ENCODE measurements around the gene ERVFRD-1.
A peak's percentile ranks its signal among the peaks of the same experiment; 100 is the strongest.

Gene ERVFRD-1, protein sequence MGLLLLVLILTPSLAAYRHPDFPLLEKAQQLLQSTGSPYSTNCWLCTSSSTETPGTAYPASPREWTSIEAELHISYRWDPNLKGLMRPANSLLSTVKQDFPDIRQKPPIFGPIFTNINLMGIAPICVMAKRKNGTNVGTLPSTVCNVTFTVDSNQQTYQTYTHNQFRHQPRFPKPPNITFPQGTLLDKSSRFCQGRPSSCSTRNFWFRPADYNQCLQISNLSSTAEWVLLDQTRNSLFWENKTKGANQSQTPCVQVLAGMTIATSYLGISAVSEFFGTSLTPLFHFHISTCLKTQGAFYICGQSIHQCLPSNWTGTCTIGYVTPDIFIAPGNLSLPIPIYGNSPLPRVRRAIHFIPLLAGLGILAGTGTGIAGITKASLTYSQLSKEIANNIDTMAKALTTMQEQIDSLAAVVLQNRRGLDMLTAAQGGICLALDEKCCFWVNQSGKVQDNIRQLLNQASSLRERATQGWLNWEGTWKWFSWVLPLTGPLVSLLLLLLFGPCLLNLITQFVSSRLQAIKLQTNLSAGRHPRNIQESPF

DNA sequence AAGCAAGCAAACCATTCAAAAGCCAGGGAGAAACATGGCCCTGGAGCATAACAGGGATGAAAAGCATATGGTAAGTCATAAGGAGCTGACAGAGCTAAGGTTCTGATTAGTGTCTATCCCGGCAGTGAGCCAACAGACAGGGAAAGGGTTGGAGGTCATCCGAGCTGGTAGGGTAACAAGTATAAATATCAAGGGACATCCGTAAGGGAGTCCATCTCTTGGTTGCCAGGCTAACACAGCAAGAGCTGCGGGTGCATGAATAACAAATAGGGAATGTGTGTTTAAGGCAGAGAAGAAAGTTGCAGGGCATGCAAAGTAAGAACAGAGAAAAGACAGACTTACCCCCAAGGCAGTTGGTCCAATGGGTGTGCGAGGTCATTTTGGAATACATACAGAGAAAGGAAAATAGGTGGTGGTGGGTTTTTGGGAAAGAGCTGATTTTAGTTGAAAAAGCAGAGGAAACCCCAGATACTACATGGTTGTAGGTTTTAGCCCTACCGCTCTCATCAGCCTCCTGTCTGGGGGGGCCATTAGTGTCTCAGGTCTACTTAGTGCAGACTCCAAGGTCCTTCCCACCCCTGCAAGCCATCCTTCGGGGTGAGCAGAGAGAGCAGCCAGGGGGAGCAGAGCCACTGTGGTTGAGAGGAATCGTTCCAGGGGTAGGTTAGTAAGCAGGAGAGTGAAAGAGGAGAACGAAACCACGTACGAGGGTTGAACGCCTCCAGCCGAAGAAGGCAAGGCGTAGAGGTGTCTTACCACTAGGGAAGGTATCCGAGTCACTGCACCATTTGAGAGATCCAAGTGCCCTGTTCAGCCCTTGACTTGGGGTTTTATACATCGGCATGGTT, at the start of gene ERVFRD-1:
Gene ERVFRD-1, minus strand, starts transcription at position 805 of the 848 bp plus-strand sequence. CDS start 6,415 bp downstream, outside the sequence.
- Histone ChIP-seq H3K36me3 (ENCODE audit: control insufficient read depth in 2 of 2, insufficient read depth in 1 of 2, low read length in 2 of 2) (no peaks in the 10 kb centered on the region; a peak in 1 of 3 replicates), H3K27ac (ENCODE audit: extremely low read depth, low read depth, low read length) (no peak within 1 kb of the TSS), H3K4me1 (ENCODE audit: control insufficient read depth, insufficient read depth, low read length) (peaks cover 2% of the 10 kb centered on the region; the same call in 1 of the 2 replicates), H3K9me3 (ENCODE audit: control insufficient read depth, insufficient read depth, low read depth, low read length) (no peaks in the 10 kb centered on the region), H3K4me3 (ENCODE audit: low read depth, low read length) (no peak within 1 kb of the TSS)
- POLR2A ChIA-PET = no interaction called here
- CTCF ChIA-PET = interaction anchor here (0.6 to 0.7 kb wide), 3 partner anchors 23 to 832 kb away, joined by 3 to 5 read pairs (median 3); no protein-coding TSS in a partner anchor
- TF ChIP-seq ZNF48 (tag by site-specific recombination; IDR thresholded peaks at IDR 0.05) = no peak

DNA sequence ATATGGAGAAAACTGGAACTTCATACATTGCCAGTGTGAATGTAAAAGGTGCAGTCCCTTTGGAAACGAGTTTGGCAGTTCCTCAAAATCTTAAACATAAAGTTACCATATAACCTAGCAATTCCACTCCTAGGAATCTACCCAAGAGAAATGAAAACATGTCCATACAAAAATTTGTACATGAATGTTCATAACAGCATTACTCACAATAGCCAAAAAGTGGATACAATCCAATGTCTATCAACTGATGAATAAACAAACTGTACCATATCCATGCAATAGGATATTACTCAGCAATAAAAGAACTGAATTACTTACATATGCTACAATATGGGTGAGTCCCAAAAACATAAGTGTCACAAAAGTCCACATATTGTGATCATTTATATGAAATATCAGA, 48.7 kb upstream of the ERVFRD-1 start:
- H3K36me3 ChIP-seq (ENCODE audit: control insufficient read depth in 2 of 2, insufficient read depth in 1 of 2, low read length in 2 of 2) = no peaks in the 10 kb centered on the region
- H3K4me3 ChIP-seq (ENCODE audit: low read depth, low read length) = no peak overlapping the region
- TF ChIP-seq ZNF776 (tag by site-specific recombination; IDR thresholded peaks at IDR 0.05; ENCODE audit: borderline replicate concordance) = no peak
- no peak for TF ChIP-seq ZNF335 (tag by site-specific recombination; conservative IDR thresholded peaks at IDR 0.05)
- TF ChIP-seq ZNF140 (tag by site-specific recombination; IDR thresholded peaks at IDR 0.05) = peak; percentile 74
- TF ChIP-seq ZNF830 (tag by site-specific recombination; IDR thresholded peaks at IDR 0.05; ENCODE audit: low read depth) = no peak
- TF ChIP-seq MEIS1 (CRISPR knock-in tag; IDR thresholded peaks at IDR 0.05; ENCODE audit: borderline replicate concordance) = no peak
- no peaks in the 10 kb centered on the region for H3K4me1 ChIP-seq (ENCODE audit: control insufficient read depth, insufficient read depth, low read length)
- no peak overlapping the region for H3K27ac ChIP-seq (ENCODE audit: extremely low read depth, low read depth, low read length)
- ChIA-PET CTCF (interaction anchor here (0.6 kb wide), 1 partner anchor 15 kb away, joined by 4 read pairs; no protein-coding TSS in a partner anchor), POLR2A (no interaction called here)
- H3K9me3 ChIP-seq (ENCODE audit: control insufficient read depth, insufficient read depth, low read depth, low read length) = no peaks in the 10 kb centered on the region; the same call in 1 of the 2 replicates

DNA sequence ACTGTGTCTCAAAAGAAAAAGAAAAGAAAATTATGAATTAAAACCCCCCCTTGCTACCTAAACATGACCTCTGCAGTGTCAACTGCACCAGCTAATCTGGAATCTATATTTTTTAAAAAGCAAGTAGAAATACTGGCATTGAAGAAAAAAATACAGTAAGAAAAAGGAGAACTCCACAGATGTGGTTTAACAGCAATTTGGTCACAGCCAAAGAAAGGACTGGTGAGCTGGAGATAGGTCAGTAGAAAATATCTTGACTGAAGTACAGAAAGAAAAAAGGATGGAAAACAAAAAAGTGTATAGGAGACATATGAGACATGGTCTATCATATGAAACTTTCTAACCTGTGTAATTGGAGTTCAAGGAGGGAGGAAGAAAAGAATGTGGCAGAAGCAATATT, 44.1 kb upstream of the ERVFRD-1 start:
- Histone ChIP-seq H3K4me3 (ENCODE audit: low read depth, low read length) (no peak overlapping the region), H3K9me3 (ENCODE audit: control insufficient read depth, insufficient read depth, low read depth, low read length) (no peaks in the 10 kb centered on the region; the same call in 1 of the 2 replicates), H3K36me3 (ENCODE audit: control insufficient read depth in 2 of 2, insufficient read depth in 1 of 2, low read length in 2 of 2) (no peaks in the 10 kb centered on the region), H3K4me1 (ENCODE audit: control insufficient read depth, insufficient read depth, low read length) (no peaks in the 10 kb centered on the region), H3K27ac (ENCODE audit: extremely low read depth, low read depth, low read length) (no peak overlapping the region)
- ChIA-PET POLR2A (no interaction called here), CTCF (interaction anchor here (0.7 to 4.5 kb wide), 5 partner anchors 9 to 420 kb away, joined by 3 to 19 read pairs (median 5); no protein-coding TSS in a partner anchor)
- TF ChIP-seq ZSCAN23 (tag by site-specific recombination; IDR thresholded peaks at IDR 0.05) (no peak), IKZF3 (tag by site-specific recombination; IDR thresholded peaks at IDR 0.05) (no peak), ZNF350 (tag by site-specific recombination; IDR thresholded peaks at IDR 0.05) (no peak), ZNF76 (tag by site-specific recombination; IDR thresholded peaks at IDR 0.05; ENCODE audit: borderline replicate concordance, low read depth) (no peak), ZNF155 (tag by site-specific recombination; IDR thresholded peaks at IDR 0.05) (no peak), SETDB1 (IDR thresholded peaks at IDR 0.05; ENCODE audit: insufficient read length, low read length) (no peak), ZBTB17 (tag by site-specific recombination; IDR thresholded peaks at IDR 0.05) (no peak), SCRT2 (tag by site-specific recombination; IDR thresholded peaks at IDR 0.05) (no peak)
- TF ChIP-seq, protein P1, sequence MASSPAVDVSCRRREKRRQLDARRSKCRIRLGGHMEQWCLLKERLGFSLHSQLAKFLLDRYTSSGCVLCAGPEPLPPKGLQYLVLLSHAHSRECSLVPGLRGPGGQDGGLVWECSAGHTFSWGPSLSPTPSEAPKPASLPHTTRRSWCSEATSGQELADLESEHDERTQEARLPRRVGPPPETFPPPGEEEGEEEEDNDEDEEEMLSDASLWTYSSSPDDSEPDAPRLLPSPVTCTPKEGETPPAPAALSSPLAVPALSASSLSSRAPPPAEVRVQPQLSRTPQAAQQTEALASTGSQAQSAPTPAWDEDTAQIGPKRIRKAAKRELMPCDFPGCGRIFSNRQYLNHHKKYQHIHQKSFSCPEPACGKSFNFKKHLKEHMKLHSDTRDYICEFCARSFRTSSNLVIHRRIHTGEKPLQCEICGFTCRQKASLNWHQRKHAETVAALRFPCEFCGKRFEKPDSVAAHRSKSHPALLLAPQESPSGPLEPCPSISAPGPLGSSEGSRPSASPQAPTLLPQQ (tag by site-specific recombination; IDR thresholded peaks at IDR 0.05) = no peak
- TF ChIP-seq, protein P2, sequence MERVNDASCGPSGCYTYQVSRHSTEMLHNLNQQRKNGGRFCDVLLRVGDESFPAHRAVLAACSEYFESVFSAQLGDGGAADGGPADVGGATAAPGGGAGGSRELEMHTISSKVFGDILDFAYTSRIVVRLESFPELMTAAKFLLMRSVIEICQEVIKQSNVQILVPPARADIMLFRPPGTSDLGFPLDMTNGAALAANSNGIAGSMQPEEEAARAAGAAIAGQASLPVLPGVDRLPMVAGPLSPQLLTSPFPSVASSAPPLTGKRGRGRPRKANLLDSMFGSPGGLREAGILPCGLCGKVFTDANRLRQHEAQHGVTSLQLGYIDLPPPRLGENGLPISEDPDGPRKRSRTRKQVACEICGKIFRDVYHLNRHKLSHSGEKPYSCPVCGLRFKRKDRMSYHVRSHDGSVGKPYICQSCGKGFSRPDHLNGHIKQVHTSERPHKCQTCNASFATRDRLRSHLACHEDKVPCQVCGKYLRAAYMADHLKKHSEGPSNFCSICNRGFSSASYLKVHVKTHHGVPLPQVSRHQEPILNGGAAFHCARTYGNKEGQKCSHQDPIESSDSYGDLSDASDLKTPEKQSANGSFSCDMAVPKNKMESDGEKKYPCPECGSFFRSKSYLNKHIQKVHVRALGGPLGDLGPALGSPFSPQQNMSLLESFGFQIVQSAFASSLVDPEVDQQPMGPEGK (tag by site-specific recombination; IDR thresholded peaks at IDR 0.05) = no peak
- TF ChIP-seq, protein P3, sequence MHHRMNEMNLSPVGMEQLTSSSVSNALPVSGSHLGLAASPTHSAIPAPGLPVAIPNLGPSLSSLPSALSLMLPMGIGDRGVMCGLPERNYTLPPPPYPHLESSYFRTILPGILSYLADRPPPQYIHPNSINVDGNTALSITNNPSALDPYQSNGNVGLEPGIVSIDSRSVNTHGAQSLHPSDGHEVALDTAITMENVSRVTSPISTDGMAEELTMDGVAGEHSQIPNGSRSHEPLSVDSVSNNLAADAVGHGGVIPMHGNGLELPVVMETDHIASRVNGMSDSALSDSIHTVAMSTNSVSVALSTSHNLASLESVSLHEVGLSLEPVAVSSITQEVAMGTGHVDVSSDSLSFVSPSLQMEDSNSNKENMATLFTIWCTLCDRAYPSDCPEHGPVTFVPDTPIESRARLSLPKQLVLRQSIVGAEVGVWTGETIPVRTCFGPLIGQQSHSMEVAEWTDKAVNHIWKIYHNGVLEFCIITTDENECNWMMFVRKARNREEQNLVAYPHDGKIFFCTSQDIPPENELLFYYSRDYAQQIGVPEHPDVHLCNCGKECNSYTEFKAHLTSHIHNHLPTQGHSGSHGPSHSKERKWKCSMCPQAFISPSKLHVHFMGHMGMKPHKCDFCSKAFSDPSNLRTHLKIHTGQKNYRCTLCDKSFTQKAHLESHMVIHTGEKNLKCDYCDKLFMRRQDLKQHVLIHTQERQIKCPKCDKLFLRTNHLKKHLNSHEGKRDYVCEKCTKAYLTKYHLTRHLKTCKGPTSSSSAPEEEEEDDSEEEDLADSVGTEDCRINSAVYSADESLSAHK (tag by site-specific recombination; IDR thresholded peaks at IDR 0.05) = no peak
- TF ChIP-seq, protein P4, sequence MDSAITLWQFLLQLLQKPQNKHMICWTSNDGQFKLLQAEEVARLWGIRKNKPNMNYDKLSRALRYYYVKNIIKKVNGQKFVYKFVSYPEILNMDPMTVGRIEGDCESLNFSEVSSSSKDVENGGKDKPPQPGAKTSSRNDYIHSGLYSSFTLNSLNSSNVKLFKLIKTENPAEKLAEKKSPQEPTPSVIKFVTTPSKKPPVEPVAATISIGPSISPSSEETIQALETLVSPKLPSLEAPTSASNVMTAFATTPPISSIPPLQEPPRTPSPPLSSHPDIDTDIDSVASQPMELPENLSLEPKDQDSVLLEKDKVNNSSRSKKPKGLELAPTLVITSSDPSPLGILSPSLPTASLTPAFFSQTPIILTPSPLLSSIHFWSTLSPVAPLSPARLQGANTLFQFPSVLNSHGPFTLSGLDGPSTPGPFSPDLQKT (IDR thresholded peaks at IDR 0.05; ENCODE audit: borderline replicate concordance, low read depth, low read length) = no peak
